GM18502 (cell line): ENCODE data around the gene LIMS2.

Source experiments
- ATAC-seq: cut with Tn5 transposase; IDR thresholded peaks from one replicate; pipeline ENCODE4 v1.9.1; 2021; ENCODE audit warnings: mild to moderate bottlenecking; ENCODE audit not compliant: unreplicated experiment, poor library complexity

Gene LIMS2

DNA sequence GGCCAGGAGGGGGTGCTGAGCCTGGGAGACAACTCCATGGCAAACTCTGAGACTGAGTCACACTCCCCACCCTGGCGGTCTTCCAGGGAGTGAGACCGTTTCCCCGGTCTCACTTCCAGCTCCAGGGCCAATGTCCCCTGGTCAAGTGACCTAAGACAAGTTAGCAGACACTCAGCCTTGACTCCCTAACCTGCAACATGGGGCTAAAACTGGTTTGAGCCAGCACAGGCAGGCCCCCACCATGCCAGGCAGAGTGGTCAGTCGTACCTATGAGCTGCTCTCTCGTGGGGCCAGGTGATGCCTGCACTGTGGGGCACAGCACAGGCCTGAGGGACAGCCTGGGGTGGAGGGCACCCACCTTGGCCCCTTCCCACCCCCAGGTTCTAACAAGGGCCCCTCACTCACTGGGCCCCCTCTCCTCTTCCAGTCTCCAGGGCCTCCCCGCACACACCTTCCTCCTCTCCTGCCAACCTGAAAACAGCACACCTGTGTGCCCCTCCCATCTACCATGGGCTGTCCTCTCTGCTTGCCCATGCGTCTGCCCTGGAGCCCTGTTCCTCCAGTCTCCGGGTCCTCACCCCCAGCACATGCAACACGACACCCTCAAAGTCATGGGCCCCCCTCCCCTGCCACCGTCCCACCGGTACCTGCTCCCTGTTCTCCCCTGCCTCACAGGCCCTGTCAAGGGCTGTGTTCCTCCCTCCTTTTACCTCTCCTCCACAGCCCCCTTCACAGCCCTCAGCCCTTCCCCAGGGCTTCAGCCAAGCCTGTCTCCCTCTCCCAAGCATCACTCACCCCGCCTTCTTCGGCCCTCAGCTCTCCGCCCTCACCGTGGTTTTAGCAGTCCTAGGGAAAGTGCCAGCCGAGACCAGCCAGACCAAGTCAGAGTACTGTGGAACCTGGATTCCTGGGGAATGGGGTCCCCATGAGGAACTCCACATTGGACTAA is 27.8 kb downstream of the LIMS2 start:
- no peak for ATAC-seq

GRCh38 chr2:127646487-127647241 is 28.7 kb downstream of the LIMS2 start:
- no peak for ATAC-seq

DNA sequence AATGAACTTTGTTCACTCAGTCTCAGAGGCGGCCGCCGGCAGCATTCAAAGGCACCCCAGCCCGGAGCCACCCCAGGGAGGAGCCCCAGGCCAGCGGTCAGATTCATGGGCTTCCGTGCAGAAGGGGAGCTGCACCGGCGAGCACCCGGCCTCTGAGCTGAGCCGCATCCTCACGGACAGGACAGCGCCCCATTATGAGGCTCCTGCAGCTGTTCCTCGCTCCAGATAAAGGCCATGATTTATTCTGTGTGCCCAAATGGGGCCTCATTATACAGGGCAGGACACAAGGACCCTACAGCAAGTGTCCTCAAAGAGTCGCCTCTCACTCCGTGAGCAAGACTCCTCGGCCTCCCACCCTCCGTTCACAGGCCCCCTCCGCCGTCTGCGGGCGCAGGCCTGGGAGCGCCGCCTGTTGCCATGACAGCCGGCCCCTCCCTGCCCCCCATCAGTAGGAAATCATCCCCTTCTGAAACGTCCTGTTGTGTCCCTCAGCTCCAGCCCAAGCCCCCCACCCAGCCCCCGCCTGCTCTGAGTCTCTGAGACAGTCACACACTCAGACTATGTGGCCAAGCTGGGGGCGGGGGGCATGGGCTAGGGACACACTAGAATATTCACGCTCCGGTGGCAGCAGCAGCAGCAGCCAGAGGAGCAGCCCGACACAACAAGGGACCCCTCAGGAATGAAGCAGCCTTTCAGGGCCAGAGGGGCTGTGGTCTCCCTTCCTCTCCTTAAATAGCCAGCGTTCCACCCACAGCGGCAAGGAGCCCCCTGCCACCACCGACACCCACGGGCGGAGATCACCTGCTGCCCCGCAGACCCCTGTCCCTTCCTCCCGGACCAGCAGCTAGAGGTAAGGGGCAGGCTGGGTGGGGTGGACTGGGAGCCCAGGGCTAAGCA is 29.7 kb downstream of the LIMS2 start, which contains the start of gene GPR17:
Gene GPR17 (plus strand): TSS at position 759 of the 897 bp plus-strand sequence. CDS start 4,583 bp downstream, outside the sequence.
- no peak for ATAC-seq

- ATAC-seq: no peak
Observed at GRCh38 chr2:127645026-127645394, 30.3 kb downstream of the LIMS2 start.

- ATAC-seq: no peak
Observed at GRCh38 chr2:127644066-127645025, 31.0 kb downstream of the LIMS2 start.

DNA sequence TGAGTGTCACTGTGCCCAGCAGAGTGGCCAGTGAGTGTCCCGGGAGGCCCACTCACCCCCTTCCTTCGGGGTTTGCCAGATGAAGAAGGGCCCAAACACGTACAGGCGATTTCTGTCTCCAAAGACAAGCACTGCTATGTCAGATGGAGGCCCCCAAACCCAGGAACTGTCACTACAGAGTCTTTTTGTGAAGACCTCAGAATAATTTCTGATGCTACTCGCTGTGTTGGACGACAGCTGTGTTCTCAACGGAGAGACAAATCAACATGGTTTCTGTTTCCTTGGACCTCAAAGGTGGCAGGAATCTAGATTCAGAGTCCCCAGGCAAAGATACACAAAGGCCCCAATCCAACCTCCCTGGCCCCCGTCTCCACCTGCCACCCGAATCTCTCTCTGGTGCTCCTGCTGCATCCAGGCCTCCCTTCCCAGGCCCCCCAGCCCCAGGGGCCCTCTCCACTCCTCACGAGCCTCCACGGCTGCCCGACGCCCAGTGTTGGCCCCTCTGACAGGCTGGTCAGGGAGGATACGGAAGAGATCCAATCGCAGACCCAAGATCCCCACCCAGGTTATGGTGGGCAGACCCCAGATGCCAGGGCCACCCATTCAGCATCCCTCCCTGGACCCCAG is 31.8 kb downstream of the LIMS2 start:
- ATAC-seq: no peak

- ATAC-seq: no peak
Observed at GRCh38 chr2:127642706-127643438, 32.5 kb downstream of the LIMS2 start.

- no peak for ATAC-seq
Observed at GRCh38 chr2:127641846-127642507, 33.4 kb downstream of the LIMS2 start.

DNA sequence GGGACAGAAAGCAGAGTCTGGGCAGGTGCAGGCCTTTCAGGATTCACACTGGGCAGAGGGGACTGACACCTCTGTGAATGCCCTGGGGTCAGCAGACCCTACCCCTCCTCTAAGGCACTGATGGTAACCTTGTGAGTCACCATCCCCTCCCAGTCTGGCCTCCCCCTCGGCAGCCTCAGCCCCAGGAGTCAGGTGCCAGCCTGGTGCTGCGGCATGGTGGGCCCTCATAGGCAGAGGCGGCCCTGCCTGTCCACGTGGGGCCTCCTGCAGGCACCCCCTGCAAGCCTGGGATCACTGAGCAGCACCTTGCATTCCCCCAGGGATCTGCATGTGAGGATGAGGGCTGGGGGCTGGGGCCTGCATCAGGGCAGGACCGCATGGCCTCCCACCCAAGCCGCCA is 34.2 kb downstream of the LIMS2 start:
- ATAC-seq: no peak

- ATAC-seq: no peak
Observed at GRCh38 chr2:127640082-127641072, 35.0 kb downstream of the LIMS2 start.

DNA sequence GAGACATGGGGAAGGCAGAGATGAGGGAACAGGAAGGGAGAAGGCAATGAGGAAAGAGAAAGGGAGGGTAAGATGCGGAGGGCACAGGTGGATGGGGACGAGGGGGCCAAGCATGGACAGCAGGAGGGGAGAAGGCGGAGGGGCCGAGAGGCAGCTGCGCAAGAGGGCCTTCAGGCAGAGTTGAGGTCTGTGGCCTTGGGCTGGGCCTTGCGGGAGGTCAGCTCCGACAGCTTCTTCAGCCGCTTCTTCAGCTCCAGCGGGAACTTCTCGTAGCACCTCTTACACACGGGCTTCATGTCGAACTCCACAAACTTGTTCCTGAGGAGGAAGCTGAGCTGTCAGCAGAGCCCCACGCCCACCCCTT is 36.2 kb downstream of the LIMS2 start:
- no peak for ATAC-seq

DNA sequence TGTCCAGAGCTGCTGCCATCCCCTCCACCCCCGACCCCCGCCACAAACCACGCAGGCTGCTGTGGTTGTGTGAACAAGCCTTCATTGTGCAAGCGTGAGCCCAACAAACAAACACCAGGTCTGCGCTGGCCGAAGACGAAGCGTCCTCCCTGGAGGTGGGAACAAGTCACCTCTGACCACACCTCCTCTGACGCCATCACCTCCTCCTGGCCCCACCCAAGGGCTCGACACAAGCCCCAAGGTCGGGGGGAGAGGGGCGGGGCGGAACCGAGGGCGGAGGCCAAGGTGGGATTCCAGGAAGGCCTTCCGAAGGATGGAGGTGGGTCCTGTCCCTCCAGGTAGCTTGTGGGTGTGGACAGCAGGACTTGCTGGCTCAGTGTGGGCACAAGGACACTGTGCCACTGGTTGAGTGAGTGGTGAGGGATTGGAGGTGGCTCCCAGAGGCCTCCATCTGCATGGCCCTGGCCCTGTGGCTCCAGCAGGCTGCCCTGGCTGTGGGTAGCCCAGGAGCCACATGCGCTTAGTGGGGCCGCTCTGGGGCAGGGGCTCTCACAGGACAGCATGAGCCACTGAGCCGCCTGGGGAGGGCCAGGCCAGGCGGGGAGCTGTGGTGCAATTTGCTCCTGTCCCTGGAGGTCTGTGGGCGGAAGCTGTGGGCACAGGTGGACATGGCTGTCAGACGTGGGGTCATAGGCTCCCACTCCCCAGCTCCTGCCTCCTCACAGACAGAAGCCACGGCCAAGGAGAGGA is 36.8 kb downstream of the LIMS2 start:
- ATAC-seq: no peak

DNA sequence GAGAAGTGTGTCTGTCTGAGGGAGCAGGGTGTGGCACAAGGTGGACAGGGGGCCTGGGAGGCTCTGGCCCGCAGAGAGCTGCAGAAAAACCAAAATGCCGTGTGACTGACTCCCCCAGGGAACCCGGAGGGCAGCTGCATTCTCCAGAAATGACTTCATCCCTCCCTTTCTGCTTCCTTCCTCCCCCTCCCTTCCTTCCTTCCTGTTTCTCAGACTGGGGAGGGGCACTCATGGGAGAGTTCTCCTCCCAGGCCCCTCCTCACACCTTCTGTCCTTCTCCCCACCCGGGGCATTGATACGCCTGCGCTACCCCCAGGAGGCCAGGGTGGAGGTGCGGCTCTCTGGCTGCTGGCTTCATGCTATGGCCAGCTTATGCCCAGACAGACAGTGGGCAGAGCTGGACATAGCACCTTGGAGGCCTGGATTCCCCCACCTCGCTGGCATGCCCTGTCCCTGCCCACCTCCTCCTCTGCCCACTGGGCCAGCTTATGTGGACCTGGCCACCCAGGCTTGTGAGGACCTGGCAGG is 37.5 kb downstream of the LIMS2 start:
- ATAC-seq: no peak

GRCh38 chr2:127637236-127637630 is 38.1 kb downstream of the LIMS2 start:
- no peak for ATAC-seq
